T-helper 2 cell (primary cell): ENCODE measurements around the gene BARHL1.
"Not testable (repeated sequence)": the region's sequence is repeated elsewhere in the genome, so short reads cannot be mapped to it uniquely, and the experiment has no call there.

Experiments used
- DNase-seq, 5 experiments: peaks; one replicate each; pipeline versions ENCODE4 v3.0.0 to v3.0.0-alpha.2; 2012 to 2022

BARHL1 gene

DNA sequence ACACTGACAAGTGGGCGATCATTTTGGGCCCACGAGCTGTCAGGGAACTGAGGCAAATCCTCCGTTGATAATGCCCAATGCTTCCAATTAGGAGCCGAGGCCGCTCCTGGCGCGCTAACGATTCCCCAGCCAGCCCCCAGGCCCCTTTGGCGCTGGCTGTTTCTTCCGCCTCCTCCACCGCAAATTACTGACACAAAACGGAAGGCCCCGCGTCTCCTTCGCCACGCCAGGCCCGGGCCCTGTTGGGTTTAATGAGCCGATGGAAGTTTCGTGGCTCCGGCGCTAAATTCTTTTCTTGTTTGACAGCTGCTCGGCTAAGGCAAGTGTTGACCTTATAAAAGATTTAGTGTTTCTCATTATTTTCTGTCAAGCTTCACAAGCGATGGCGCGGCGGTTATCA, 25.7 kb upstream of the BARHL1 start:
- DNase-seq = no peak

DNA sequence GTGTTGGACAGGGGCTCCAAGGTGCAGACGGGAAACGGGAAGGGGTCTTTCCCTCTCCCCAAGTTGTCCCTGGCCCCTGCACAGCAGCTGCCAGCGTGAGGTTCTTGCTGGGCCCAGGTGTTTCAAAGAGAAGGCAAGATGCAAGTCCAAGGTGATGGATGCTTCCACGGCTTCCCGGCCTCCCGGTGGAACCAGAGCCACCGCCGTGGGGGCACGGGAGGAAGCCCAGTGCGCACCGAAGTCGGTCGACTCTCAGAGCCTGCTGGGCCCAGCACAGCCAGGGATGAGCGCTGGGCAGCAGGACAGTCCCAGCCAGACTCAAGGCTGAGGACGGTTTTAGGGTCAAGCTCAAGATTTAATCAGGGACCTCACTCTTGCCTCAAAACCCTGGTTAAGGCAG, 25.2 kb upstream of the BARHL1 start:
- DNase-seq = no peak

DNA sequence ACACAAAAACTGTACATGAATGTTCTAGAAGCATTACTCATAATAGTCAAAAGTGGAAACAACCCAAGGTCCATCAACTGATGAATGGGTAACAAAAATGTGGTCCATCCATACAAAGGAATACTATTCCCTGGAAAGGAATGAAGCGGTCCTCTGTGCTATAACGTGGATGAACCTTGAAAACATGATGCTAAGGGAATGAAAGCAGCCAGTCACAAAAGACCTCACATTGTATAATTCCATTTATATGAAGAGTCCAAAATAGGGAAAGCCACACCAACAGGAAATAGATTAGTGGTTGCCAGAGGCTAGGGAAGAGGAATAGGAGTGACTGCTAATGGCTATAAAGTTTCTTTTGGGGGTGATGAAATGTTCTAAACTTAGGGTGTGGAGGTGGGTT, 22.7 kb upstream of the BARHL1 start:
- no peak for DNase-seq

DNA sequence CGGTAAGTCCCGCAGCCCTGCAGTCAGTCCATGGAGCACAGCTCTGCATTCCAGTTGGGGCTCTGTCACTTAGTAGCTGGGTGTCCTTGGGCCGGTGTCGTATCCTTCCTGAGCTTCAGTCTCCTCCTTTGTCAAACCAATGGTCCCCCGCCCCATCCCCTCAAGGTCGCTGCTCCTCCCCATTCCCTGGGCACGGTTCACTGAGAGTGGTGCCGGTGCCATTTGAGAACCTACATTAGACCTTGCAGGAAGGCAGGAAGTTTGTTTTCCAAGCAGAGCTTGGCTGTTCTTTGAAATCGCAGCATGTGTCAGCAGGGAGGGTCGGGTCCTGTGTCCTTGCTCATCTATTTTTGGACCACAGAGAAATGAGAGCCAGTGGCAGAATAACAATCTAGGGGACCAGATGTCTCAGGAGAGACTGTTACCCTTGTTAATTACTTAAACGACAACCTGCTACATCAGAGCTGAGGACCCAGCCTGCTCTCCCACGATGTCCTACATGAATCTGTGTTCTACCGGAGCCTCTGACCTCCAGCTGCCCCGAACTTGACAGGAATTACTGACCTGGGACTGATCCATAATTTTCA, 21.7 kb upstream of the BARHL1 start:
- DNase-seq = no peak

GRCh38 chr9:132562306-132562573, 20.2 kb upstream of the BARHL1 start:
- no peak for DNase-seq

- DNase-seq = no peak
These were observed 17.9 kb upstream of the BARHL1 start for GRCh38 chr9:132564526-132564925.

DNA sequence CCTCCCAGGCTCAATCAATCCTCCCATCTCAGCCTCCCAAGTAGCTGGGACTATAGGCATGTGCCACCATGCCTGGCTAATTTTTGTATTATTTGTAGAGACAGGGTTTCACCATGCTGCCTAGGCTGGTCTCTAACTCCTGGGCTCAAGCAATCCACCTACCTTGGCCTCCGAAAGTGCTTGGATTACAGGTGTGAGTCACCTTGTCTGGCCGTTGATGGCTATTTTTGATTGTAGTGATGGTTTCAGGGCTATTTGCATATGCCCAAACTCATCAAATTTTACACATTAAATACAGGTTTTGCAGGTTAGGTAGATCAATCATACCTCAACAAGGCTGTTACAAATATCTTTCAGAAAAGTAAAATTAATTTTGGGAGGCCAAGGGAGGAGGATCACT, 13.6 kb upstream of the BARHL1 start:
- DNase-seq = not testable (repeated sequence)

- DNase-seq = no peak
These were observed 10.4 kb upstream of the BARHL1 start for GRCh38 chr9:132571806-132572600.

- DNase-seq = no peak
These were observed 9.5 kb upstream of the BARHL1 start for GRCh38 chr9:132572921-132573320.

DNA sequence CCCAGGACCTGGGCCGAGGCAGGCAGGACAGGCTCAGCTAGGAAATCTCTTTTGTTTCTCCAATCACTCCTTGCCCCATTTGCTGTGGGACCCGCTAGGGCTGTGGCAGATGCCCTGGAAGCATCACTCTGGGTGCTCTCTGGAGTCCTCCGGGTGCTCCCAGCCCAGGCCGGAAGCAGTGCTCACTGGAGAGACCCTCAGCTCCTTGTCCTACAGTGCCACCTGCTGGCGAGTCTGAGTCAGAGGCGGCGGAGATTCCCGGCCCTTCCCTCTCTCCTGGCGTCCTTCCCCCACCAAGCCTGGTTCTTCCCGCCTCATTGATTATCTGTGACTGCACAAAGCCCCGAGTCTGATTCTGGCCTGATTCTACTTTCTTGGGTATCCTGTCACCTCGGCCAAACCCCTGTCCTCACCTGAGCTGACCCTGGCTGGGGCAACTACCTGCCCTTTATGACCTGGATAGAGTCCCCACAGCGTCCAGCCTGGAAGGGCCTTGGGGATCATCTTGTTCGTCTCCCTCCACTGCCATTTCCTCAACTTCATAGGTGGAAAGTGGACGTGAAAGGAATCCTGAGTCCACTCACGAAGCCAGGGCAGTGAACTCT, 7.3 kb upstream of the BARHL1 start:
- DNase-seq = peak in 2 of 5 experiments; percentile 23 to 43

GRCh38 chr9:132575811-132576210, 6.6 kb upstream of the BARHL1 start:
- no peak for DNase-seq

GRCh38 chr9:132577119-132577518, 5.3 kb upstream of the BARHL1 start:
- no peak for DNase-seq

DNA sequence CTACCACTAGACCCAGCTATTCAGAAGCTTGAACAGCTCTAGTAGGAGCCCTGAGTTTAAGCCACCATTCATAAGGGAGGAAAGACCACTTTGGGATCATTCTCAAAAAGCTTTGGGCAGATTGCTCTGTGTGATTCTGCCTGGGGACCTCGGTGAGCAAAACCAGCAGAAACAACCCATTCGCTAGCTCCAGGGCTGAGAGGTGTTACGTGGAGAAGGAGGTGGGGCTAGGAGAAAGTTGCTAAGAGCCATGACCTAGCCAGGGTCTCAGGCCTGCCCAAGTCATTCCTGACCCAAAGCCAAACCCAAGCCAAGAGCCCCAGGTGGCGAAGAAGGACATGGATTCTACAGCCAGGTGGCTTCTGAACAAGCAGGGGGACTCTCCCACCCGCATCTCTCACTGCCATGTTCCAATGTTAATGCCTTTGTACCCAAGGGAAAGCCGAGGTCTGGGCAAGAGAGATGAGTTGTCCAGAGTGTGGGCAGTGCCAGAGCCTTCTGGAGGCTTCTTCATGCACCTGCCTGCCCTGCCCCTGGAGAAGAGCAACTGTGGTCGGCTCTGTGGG, 4.0 kb upstream of the BARHL1 start:
- DNase-seq = no peak

DNA sequence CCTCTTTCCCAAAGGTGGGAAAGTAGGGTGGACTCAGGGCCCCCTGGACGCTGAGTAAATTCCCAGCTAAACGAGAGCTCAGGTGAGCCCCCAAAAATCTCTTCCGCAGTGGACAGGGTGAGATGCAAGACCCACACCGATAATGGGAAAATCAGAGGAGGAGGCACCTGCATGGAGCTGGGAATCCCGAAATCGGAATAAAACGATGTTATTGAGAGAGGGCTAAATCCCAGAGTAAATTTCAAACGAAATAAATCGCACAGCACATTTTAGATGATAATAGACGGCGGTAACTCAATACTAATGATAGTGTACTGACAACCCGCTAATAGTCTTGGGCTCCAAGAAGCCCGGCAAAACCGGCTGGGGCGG, 3.0 kb upstream of the BARHL1 start:
- DNase-seq = no peak

DNA sequence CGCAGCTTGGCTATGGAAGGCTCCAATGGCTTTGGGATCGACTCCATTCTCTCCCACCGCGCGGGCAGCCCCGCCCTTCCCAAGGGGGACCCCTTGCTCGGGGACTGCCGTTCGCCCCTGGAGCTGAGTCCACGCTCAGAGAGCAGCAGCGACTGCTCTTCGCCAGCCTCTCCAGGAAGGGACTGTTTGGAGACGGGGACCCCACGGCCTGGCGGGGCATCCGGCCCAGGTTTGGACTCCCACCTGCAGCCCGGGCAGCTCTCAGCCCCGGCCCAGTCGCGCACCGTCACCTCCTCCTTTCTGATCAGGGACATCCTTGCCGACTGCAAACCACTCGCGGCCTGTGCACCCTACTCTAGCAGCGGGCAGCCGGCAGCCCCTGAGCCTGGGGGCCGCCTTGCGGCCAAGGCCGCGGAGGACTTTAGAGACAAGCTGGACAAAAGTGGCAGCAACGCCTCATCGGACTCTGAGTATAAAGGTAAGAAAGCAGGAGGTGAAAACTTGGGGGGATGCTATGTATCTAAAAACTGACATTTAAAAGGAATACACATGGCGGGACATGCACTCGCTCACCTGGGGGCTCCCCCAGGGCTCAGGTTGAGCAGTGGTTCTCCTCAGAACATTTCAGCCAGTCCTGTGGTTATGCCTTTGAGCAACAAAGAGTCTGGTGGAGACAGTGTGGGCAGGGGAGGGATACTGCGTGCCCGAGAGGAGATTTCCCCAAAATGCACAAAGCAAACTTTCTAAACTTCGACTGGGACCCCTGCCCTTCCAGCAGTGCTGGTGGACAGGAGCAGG, 579 bp downstream of the BARHL1 start:
- DNase-seq = no peak

DNA sequence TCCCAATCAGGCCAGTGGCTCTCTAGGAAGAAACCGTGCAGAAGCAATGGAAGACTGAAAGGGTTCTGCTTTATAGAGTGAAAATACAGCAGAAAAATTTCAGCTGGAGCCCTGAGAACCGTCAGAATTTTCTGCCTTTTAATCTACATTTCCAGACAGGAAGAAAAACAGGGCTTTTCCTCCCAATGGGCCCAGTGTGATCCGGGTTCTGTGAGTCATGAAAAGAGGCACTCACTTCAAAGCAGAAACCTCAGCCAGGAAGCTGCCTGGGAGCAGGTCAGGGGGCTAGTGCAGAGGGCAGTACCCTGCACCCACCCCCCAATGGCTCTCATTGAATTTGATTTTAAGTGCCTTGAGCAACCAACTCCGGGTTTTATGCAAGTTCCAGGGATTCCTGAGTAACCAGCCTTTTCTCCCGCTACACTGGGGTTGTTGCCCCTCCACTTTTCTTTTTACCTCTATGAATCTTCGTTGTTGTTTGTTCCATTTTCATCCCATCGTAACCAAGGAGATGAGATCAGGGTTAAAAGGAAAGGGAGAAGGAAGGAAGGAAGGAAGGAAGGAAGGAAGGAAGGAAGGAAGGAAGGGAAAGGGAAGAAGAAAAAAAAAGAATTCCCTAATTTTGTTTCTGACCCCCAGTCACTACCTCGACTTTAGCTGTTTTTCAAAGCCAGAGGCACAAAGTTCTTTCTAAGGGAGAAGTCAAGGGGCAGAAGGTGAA, 1.3 kb downstream of the BARHL1 start:
- DNase-seq = no peak

- no peak for DNase-seq
These were observed 2.5 kb downstream of the BARHL1 start for GRCh38 chr9:132584601-132585560.

DNA sequence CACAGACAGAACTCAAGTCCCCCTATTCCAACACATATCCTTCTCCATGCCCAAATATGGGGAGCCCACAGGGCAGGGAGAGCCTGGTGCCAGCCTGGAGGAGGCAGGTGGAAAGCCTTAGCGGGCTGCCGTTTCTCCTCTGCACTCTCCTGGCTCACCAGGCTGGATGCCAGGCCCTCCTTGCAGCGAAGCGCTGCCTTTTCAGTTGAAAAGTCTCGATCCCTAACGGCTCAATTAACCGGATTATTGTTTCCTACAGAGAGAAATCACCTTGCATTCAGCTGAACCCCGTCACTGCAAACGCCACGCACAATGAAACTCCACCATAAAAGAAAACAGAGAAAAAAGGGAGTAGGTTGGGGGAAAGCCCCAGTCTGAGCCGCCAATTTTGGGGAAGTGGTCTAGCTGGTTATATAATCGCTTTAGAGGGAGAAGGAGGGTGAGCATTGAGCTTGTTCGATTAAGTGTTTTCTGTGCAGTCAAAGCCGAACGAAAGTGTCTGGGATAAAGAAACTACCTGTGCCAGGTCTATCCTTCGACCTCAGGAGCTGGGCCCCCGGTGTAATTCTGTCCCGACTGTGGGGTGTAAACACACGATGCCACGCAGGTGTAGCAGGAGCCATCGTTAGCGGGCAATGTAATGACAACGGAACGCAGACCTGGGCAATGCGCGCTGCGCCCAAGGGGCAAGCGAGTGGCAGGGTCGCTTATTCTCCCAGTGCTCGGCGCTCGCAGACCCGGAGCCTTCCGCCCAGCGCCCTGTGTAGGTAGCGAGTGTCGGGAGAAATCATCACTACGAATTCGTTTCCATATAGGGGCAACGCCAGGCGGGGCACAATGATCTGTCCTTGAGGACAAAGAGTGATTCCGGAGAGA, 3.8 kb downstream of the BARHL1 start:
- no peak for DNase-seq

GRCh38 chr9:132586830-132587591, 4.6 kb downstream of the BARHL1 start:
- no peak for DNase-seq

DNA sequence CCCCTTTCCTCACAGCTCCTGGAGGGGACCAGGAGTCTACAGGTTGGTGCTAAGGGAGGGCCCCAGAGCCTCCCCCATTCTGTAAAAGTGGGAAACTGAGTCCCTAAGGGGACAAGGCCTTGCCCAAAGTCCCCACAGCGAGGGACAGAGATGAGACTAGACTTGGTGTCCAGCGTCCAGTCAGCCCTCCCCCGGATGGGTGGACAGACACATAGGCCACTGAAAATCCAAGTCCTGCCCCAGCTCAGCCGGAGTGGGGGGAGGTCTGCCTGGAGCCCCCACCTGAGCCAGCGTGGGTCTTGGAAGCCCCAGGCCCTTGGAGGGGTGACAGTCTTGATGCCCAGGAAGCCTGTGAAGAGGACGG, 5.2 kb downstream of the BARHL1 start:
- no peak for DNase-seq
